IMR-90 (cell line): ENCODE results near the gene TRIM63. TPM values are rescaled to one million over a fixed set of nuclear protein-coding genes. Genes with fewer than 3 reads are reported as not detected.

Experiments
- ATAC-seq: fragments of 200-7000 bp; cut with Tn5 transposase; 2 replicates; pipeline ENCODE4 v1.9.1; 2020; ENCODE audit warnings: low read depth, mild to moderate bottlenecking, moderate library complexity
- BruUV-seq: library from RNA; stranded (reverse); fragments of 400-500 nt; replicated peaks from 2 replicates; lab custom pipeline; 2021; lab: Mats Ljungman, UMichigan
- CTCF ChIA-PET: fragments of 300-600 bp; formaldehyde crosslinking; extraction: SDS; loops from one replicate; lab custom pipeline; 2021; ENCODE audit warnings: antibody characterized with exemption; lab: Yijun Ruan, JAX
- POLR2A ChIA-PET: fragments of 300-600 bp; sonication (Branson Sonifier 250); formaldehyde crosslinking; loops from one replicate; lab custom pipeline; 2022; ENCODE audit warnings: antibody characterized with exemption; ENCODE audit not compliant: unreplicated experiment; lab: Charles Lee
- DNase-seq: peaks from one replicate; pipeline ENCODE4 v3.0.0; 2013
- H2AFZ ChIP-seq: replicated peaks from 2 replicates; pipeline ENCODE3; 2013; ENCODE audit warnings: low read length, mild to moderate bottlenecking; ENCODE audit not compliant: poor library complexity
- H2AK5ac ChIP-seq: 2 replicates; pipeline ENCODE4 v1.6.1; 2013; ENCODE audit warnings: low read depth, low read length, inconsistent platforms
- H2AK9ac ChIP-seq: replicated peaks from 2 replicates; pipeline ENCODE3; 2013; ENCODE audit warnings: mild to moderate bottlenecking, low read depth, low read length, moderate library complexity; ENCODE audit not compliant: poor library complexity
- H2BK120ac ChIP-seq: 2 replicates; pipeline ENCODE4 v1.6.1; 2013; ENCODE audit warnings: low read depth, low read length, inconsistent platforms
- H2BK15ac ChIP-seq: 3 replicates; pipeline ENCODE4 v1.6.1; 2013; ENCODE audit warnings: low read depth, low read length, inconsistent platforms
- H2BK20ac ChIP-seq: 2 replicates; pipeline ENCODE4 v1.6.1; 2013; ENCODE audit warnings: low read depth, mild to moderate bottlenecking, inconsistent platforms, low read length, moderate library complexity
- H2BK5ac ChIP-seq: 2 replicates; pipeline ENCODE4 v1.6.1; 2013; ENCODE audit warnings: mild to moderate bottlenecking, low read depth, low read length, inconsistent platforms; ENCODE audit not compliant: poor library complexity, severe bottlenecking
- H3K14ac ChIP-seq: replicated peaks from 2 replicates; pipeline ENCODE4 v1.6.1; 2013; ENCODE audit warnings: low read depth, low read length, inconsistent platforms
- H3K18ac ChIP-seq: 2 replicates; pipeline ENCODE4 v1.6.1; 2013; ENCODE audit warnings: low read depth, low read length, control low read depth
- H3K23ac ChIP-seq: 2 replicates; pipeline ENCODE4 v1.6.1; 2013; ENCODE audit warnings: low read depth, low read length, inconsistent platforms
- H3K27ac ChIP-seq: 2 replicates; pipeline ENCODE4 v1.5.1; 2013; ENCODE audit warnings: mild to moderate bottlenecking, control low read depth, low read length; ENCODE audit not compliant: insufficient read depth
- H3K27me3 ChIP-seq: 2 replicates; pipeline ENCODE4 v1.6.1; 2013; ENCODE audit warnings: low read length; ENCODE audit not compliant: control insufficient read depth, insufficient read depth
- H3K36me3 ChIP-seq: 2 replicates; pipeline ENCODE4 v1.6.1; 2013; ENCODE audit warnings: low read length, mixed read lengths; ENCODE audit not compliant: control insufficient read depth, insufficient read depth
- H3K4ac ChIP-seq: 2 replicates; pipeline ENCODE4 v1.6.1; 2013; ENCODE audit warnings: low read depth, low read length, inconsistent platforms
- H3K4me1 ChIP-seq: 2 replicates; pipeline ENCODE4 v1.6.1; 2013; ENCODE audit warnings: low read length, mixed read lengths; ENCODE audit not compliant: control insufficient read depth, insufficient read depth
- H3K4me2 ChIP-seq: 2 replicates; pipeline ENCODE4 v1.6.1; 2013; ENCODE audit warnings: low read depth, mild to moderate bottlenecking, control low read depth, low read length, moderate library complexity
- H3K4me3 ChIP-seq: 2 replicates; pipeline ENCODE4 v1.5.1; 2013; ENCODE audit warnings: low read depth, mild to moderate bottlenecking, control low read depth, low read length, moderate library complexity; ENCODE audit not compliant: insufficient read depth
- H3K56ac ChIP-seq: 2 replicates; pipeline ENCODE4 v1.6.1; 2013; ENCODE audit warnings: low read length, inconsistent platforms; ENCODE audit not compliant: insufficient read depth; ENCODE audit errors: extremely low read depth
- H3K79me1 ChIP-seq, 2 experiments: 2 replicates each; pipeline ENCODE4 v1.6.1; 2013; ENCODE audit warnings: low read length in 2 of 2, inconsistent platforms in 1 of 2, low read depth in 1 of 2
- H3K9ac ChIP-seq: 2 replicates; pipeline ENCODE4 v1.6.1; 2013; ENCODE audit warnings: low read depth, low read length, control low read depth
- H3K9me1 ChIP-seq: 2 replicates; pipeline ENCODE4 v1.6.1; 2013; ENCODE audit warnings: low read length, inconsistent platforms; ENCODE audit not compliant: insufficient read depth
- H3K9me3 ChIP-seq: 2 replicates; pipeline ENCODE4 v1.6.1; 2013; ENCODE audit warnings: low read length; ENCODE audit not compliant: control insufficient read depth, insufficient read depth
- H4K20me1 ChIP-seq: 2 replicates; pipeline ENCODE4 v1.6.1; 2013; ENCODE audit warnings: low read length, inconsistent platforms; ENCODE audit not compliant: insufficient read depth
- H4K5ac ChIP-seq: 2 replicates; pipeline ENCODE4 v1.6.1; 2013; ENCODE audit warnings: mild to moderate bottlenecking, low read depth, low read length, control low read depth
- H4K8ac ChIP-seq, 2 experiments: 2 replicates each; pipeline ENCODE4 v1.6.1; 2013; ENCODE audit warnings: low read depth in 2 of 2, low read length in 2 of 2, control low read depth in 1 of 2, inconsistent platforms in 1 of 2
- H4K91ac ChIP-seq: 2 replicates; pipeline ENCODE4 v1.6.1; 2013; ENCODE audit warnings: low read depth, low read length, inconsistent platforms; ENCODE audit not compliant: insufficient read depth
- BHLHE40 ChIP-seq: fragments of 150-350 bp; IDR thresholded peaks from 2 replicates; pipeline ENCODE4 v1.6.1; 2016; ENCODE audit warnings: mild to moderate bottlenecking, low read depth, low read length
- CEBPB ChIP-seq: IDR thresholded peaks from 2 replicates; pipeline ENCODE4 v1.6.1; 2012; ENCODE audit warnings: low read depth, low read length, improper control_type of control experiment
- MAFK ChIP-seq: IDR thresholded peaks from 2 replicates; pipeline ENCODE4 v1.6.1; 2012; ENCODE audit warnings: low read depth, low read length, improper control_type of control experiment
- MAZ ChIP-seq: IDR thresholded peaks from 2 replicates; pipeline ENCODE4 v1.6.1; 2012; ENCODE audit warnings: low read depth, mild to moderate bottlenecking, low read length, improper control_type of control experiment, moderate library complexity, borderline replicate concordance
- MXI1 ChIP-seq: IDR thresholded peaks from 2 replicates; pipeline ENCODE4 v1.6.1; 2012; ENCODE audit warnings: low read depth, mild to moderate bottlenecking, low read length, moderate library complexity, borderline replicate concordance
- NFE2L2 ChIP-seq: fragments of 150-350 bp; IDR thresholded peaks from 2 replicates; pipeline ENCODE4 v1.6.1; 2016; ENCODE audit warnings: low read depth, mild to moderate bottlenecking, low read length
- RAD21 ChIP-seq: IDR thresholded peaks from 2 replicates; pipeline ENCODE4 v1.6.1; 2012; ENCODE audit warnings: low read length, improper control_type of control experiment
- SMC3 ChIP-seq: fragments of 150-350 bp; IDR thresholded peaks from 2 replicates; pipeline ENCODE4 v1.6.1; 2016; ENCODE audit warnings: low read depth, mild to moderate bottlenecking, antibody characterized with exemption, low read length, moderate library complexity
- WGBS, 2 experiments: methylation state at CpG; one replicate each; pipeline versions ENCODE4 v1.1.5 to v1.1.7; 2013; ENCODE audit warnings: missing lambda C conversion rate in 2 of 2; ENCODE audit not compliant: insufficient read length in 1 of 2; ENCODE audit errors: extremely low coverage in 2 of 2; 5-methylcytosine and 5-hydroxymethylcytosine counted together
- dilution Hi-C: fragments of 300-500 bp; cut with HindIII; formaldehyde crosslinking; loops from one replicate; pipeline ENCODE4 v1.14.3; 2018; ENCODE audit warnings: low sequenced_read_pairs; ENCODE audit not compliant: unreplicated experiment
- in situ Hi-C: fragments of 300-500 bp; cut with MboI; formaldehyde crosslinking; loops from 3 replicates; pipeline ENCODE4 v1.14.3; 2019; ENCODE audit warnings: low sequenced_read_pairs, inconsistent platforms, mixed read lengths
- intact Hi-C: fragments of 100-400 bp; cut with micrococcal nuclease; formaldehyde crosslinking; loops from 2 replicates; pipeline ENCODE4 v1.10.0; 2022
- polyA plus RNA-seq, 3 experiments: library from polyadenylated mRNA; depleted of rRNA; stranded (reverse); fragments of >200 nt; gene quantifications; 2 replicates each; pipeline ENCODE4 v1.2.3, GENCODE V29; 2012; ENCODE audit warnings: low replicate concordance in 1 of 3
- total RNA-seq: library from RNA; depleted of rRNA; stranded (reverse); fragments of >200 nt; gene quantifications from 2 replicates; pipeline ENCODE4 v1.2.3, GENCODE V29; 2012
- TF ChIP-seq, protein P1 (sequence below): conservative IDR thresholded peaks from 2 replicates; pipeline ENCODE4 v1.5.1; 2012; ENCODE audit warnings: mild to moderate bottlenecking, low read depth, low read length, improper control_type of control experiment

The TRIM63 gene
- total and polyA plus RNA-seq, 2 of the 4 experiments (the other 2 are of a cell fraction): not detected

- Histone ChIP-seq H2BK120ac (no peak overlapping the region), H3K9me3 (no peaks in the 10 kb centered on the region), H3K4me3 (no peak overlapping the region), H4K8ac (no peak overlapping the region), H4K20me1 (no peaks in the 10 kb centered on the region), H3K23ac (no peak overlapping the region), H2BK15ac (no peak overlapping the region), H3K4me1 (no peaks in the 10 kb centered on the region), H2AK9ac (no peak overlapping the region), H3K36me3 (no peaks in the 10 kb centered on the region), H2BK5ac (no peak overlapping the region), H3K4me2 (no peak overlapping the region), H3K56ac (no peak overlapping the region), H3K9ac (no peak overlapping the region), H3K4ac (no peak overlapping the region), H2BK20ac (no peak overlapping the region), H4K91ac (no peak overlapping the region), H3K14ac (no peak overlapping the region), H3K18ac (no peak overlapping the region), H2AFZ (no peak overlapping the region), H3K79me1 (no peaks in the 10 kb centered on the region), H4K5ac (no peak overlapping the region), H3K27ac (no peak overlapping the region), H3K9me1 (no peaks in the 10 kb centered on the region), H2AK5ac (no peak overlapping the region), H3K27me3 (peaks cover 79% of the 10 kb centered on the region)
- in situ Hi-C loops: loop anchor here (5.0 kb wide), 2 partner anchors 53 to 103 kb away; no protein-coding TSS in a partner anchor
- ATAC-seq (no peak), DNase-seq (no peak)
- dilution Hi-C loops: no loop called here
- no TSS peak for BruUV-seq
- ChIA-PET POLR2A (no interaction called here), CTCF (no interaction called here)
- TF ChIP-seq RAD21: no peak
- TF ChIP-seq MXI1: no peak
- no peak for TF ChIP-seq SMC3
- TF ChIP-seq BHLHE40: no peak
- TF ChIP-seq MAZ: no peak
- no peak for TF ChIP-seq MAFK
- TF ChIP-seq NFE2L2: no peak
- no peak for TF ChIP-seq CEBPB
- TF ChIP-seq, protein P1, sequence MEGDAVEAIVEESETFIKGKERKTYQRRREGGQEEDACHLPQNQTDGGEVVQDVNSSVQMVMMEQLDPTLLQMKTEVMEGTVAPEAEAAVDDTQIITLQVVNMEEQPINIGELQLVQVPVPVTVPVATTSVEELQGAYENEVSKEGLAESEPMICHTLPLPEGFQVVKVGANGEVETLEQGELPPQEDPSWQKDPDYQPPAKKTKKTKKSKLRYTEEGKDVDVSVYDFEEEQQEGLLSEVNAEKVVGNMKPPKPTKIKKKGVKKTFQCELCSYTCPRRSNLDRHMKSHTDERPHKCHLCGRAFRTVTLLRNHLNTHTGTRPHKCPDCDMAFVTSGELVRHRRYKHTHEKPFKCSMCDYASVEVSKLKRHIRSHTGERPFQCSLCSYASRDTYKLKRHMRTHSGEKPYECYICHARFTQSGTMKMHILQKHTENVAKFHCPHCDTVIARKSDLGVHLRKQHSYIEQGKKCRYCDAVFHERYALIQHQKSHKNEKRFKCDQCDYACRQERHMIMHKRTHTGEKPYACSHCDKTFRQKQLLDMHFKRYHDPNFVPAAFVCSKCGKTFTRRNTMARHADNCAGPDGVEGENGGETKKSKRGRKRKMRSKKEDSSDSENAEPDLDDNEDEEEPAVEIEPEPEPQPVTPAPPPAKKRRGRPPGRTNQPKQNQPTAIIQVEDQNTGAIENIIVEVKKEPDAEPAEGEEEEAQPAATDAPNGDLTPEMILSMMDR: no peak
- intact Hi-C loops: no loop called here
- WGBS, 2 experiments: no CpG with 5 or more reads among the region's 3 CpGs
Measured at GRCh38 chr1:26044414-26044813, 23.0 kb downstream of the TRIM63 start.
